Naive thymus-derived CD4-positive, alpha-beta T cell (primary cell): ENCODE results near the gene PTPRN2. TPM values are rescaled to one million over a fixed set of nuclear protein-coding genes. Genes with fewer than 3 reads are reported as not detected.
A peak's percentile ranks its signal among the peaks of the same experiment; 100 is the strongest.

Experiments used
- ATAC-seq: fragments of 150-1000 bp; cut with Tn5 transposase; 2 replicates; pipeline ENCODE4 v1.10.0; 2021; ENCODE audit warnings: mild to moderate bottlenecking, moderate library complexity
- CTCF ChIA-PET: fragments of 350-600 bp; sonication (Branson Sonifier 250); formaldehyde crosslinking; loops from one replicate; lab custom pipeline; 2021; ENCODE audit warnings: antibody characterized with exemption; lab: Charles Lee
- POLR2A ChIA-PET: fragments of 350-600 bp; sonication (Branson Sonifier 250); formaldehyde crosslinking; loops from one replicate; lab custom pipeline; 2021; ENCODE audit warnings: antibody characterized with exemption, inconsistent platforms; lab: Charles Lee
- DNase-seq, 9 donors: peaks; one replicate each; pipeline versions ENCODE4 v3.0.0 to v3.0.0-alpha.2; 2020 to 2022; ENCODE audit warnings: mixed read lengths in 1 of 9
- H3K27ac ChIP-seq: one replicate; pipeline ENCODE4 v1.7.0; 2013; ENCODE audit warnings: mild to moderate bottlenecking, low read depth, low read length, moderate library complexity
- H3K27me3 ChIP-seq, 2 donors: one replicate each; pipeline ENCODE4 v1.7.0; 2013; ENCODE audit warnings: low read length in 2 of 2, mild to moderate bottlenecking in 2 of 2, moderate library complexity in 2 of 2; ENCODE audit not compliant: control insufficient read depth in 2 of 2, insufficient read depth in 2 of 2
- H3K36me3 ChIP-seq, 3 experiments: 1 replicate in 2 of 3; 2 replicates in 1 of 3; pipeline ENCODE4 v1.7.0; 2013; ENCODE audit warnings: low read length in 3 of 3, mild to moderate bottlenecking in 3 of 3, moderate library complexity in 1 of 3; ENCODE audit not compliant: insufficient read depth in 3 of 3, control insufficient read depth in 2 of 3
- H3K4me1 ChIP-seq, 2 donors: one replicate each; pipeline ENCODE4 v1.7.0; 2013; ENCODE audit warnings: low read length in 2 of 2, mild to moderate bottlenecking in 2 of 2, moderate library complexity in 1 of 2; ENCODE audit not compliant: control insufficient read depth in 2 of 2, insufficient read depth in 2 of 2
- H3K4me3 ChIP-seq: 2 replicates; pipeline ENCODE4 v1.7.0; 2013; ENCODE audit warnings: mild to moderate bottlenecking, low read length
- H3K9me3 ChIP-seq, 3 experiments: 1 replicate in 2 of 3; 2 replicates in 1 of 3; pipeline ENCODE4 v1.7.0; 2013; ENCODE audit warnings: low read length in 3 of 3; ENCODE audit not compliant: control insufficient read depth in 2 of 3
- H3K27ac Mint-ChIP-seq, 9 donors: one replicate each; pipeline ENCODE4 v1.8.0; 2020 to 2022; ENCODE audit warnings: mixed read lengths in 9 of 9, mild to moderate bottlenecking in 8 of 9, moderate library complexity in 5 of 9, inconsistent platforms in 2 of 9
- H3K27me3 Mint-ChIP-seq, 5 donors: one replicate each; pipeline ENCODE4 v1.8.0; 2021 to 2022; ENCODE audit warnings: mixed read lengths in 5 of 5, mild to moderate bottlenecking in 1 of 5
- H3K36me3 Mint-ChIP-seq, 5 donors: one replicate each; pipeline ENCODE4 v1.8.0; 2020 to 2022; ENCODE audit warnings: mixed read lengths in 5 of 5, mild to moderate bottlenecking in 3 of 5, inconsistent platforms in 1 of 5
- H3K4me1 Mint-ChIP-seq, 7 donors: one replicate each; pipeline ENCODE4 v1.8.0; 2020 to 2022; ENCODE audit warnings: mixed read lengths in 7 of 7, mild to moderate bottlenecking in 3 of 7, inconsistent platforms in 1 of 7
- H3K4me3 Mint-ChIP-seq, 10 donors: one replicate each; pipeline ENCODE4 v1.8.0; 2020 to 2022; ENCODE audit warnings: mild to moderate bottlenecking in 10 of 10, mixed read lengths in 10 of 10, moderate library complexity in 6 of 10, inconsistent platforms in 2 of 10
- H3K9me3 Mint-ChIP-seq, 11 donors: one replicate each; pipeline ENCODE4 v1.8.0; 2020 to 2022; ENCODE audit warnings: mixed read lengths in 11 of 11, mild to moderate bottlenecking in 4 of 11, inconsistent platforms in 1 of 11, moderate library complexity in 1 of 11
- intact Hi-C, 2 donors: fragments of 100-400 bp; cut with micrococcal nuclease; formaldehyde crosslinking; loops; one replicate each; pipeline ENCODE4 v1.15.1; 2023
- polyA plus RNA-seq, 2 donors: library from polyadenylated mRNA; unstranded; fragments of 300-500 nt; fragmentation: Illumina TruSeq; gene quantifications; one replicate each; pipeline ENCODE4 v1.2.3, GENCODE V29; 2021
- total RNA-seq, 6 experiments: library from RNA in 5 of 6; stranded (reverse) in 5 of 6; gene quantifications; 1 replicate in 5 of 6; 2 replicates in 1 of 6; pipeline ENCODE4 v1.2.3 and lab custom pipeline; 2021 to 2026

PTPRN2 gene
- total and polyA plus RNA-seq, 7 experiments from 2014 or later = 0.58 to 2.3 (median 1.4) TPM

- POLR2A ChIA-PET = no interaction called here
- no peak for ATAC-seq
- DNase-seq = no peak
- intact Hi-C loops = no loop called here
- Mint-ChIP-seq H3K27me3 (peaks cover 0 to 4% (median 0%) of the 10 kb centered on the region in 5 donors), H3K4me1 (peaks cover 0 to 7% (median 6%) of the 10 kb centered on the region in 7 donors), H3K9me3 (no peaks in the 10 kb centered on the region), H3K27ac (no peak overlapping the region), H3K36me3 (no peaks in the 10 kb centered on the region), H3K4me3 (no peak overlapping the region)
- Histone ChIP-seq H3K4me3 (no peak overlapping the region), H3K27me3 (no peaks in the 10 kb centered on the region), H3K4me1 (no peaks in the 10 kb centered on the region), H3K9me3 (no peaks in the 10 kb centered on the region), H3K27ac (no peak overlapping the region), H3K36me3 (no peaks in the 10 kb centered on the region)
- CTCF ChIA-PET = no interaction called here
Observed at GRCh38 chr7:158542651-158543566, 44.7 kb downstream of the PTPRN2 start.

- Histone ChIP-seq H3K27ac (no peak overlapping the region), H3K36me3 (no peaks in the 10 kb centered on the region), H3K9me3 (no peaks in the 10 kb centered on the region), H3K27me3 (no peaks in the 10 kb centered on the region), H3K4me3 (no peak overlapping the region), H3K4me1 (no peaks in the 10 kb centered on the region)
- POLR2A ChIA-PET = no interaction called here
- DNase-seq = peak in 4 of 9 donors; percentile 7 to 25 (median 16)
- Mint-ChIP-seq H3K27me3 (no peaks in the 10 kb centered on the region), H3K4me1 (peaks cover 0 to 7% (median 6%) of the 10 kb centered on the region in 7 donors), H3K9me3 (peaks cover 0 to under 1% (median 0%) of the 10 kb centered on the region in 11 donors), H3K4me3 (peak overlapping the region in 2 of 10 donors; percentile 43 to 44), H3K36me3 (no peaks in the 10 kb centered on the region), H3K27ac (no peak overlapping the region)
- intact Hi-C loops = no loop called here
- ATAC-seq = peak; percentile 55
- CTCF ChIA-PET = no interaction called here
Observed at GRCh38 chr7:158541346-158542010, 46.1 kb downstream of the PTPRN2 start.

DNA sequence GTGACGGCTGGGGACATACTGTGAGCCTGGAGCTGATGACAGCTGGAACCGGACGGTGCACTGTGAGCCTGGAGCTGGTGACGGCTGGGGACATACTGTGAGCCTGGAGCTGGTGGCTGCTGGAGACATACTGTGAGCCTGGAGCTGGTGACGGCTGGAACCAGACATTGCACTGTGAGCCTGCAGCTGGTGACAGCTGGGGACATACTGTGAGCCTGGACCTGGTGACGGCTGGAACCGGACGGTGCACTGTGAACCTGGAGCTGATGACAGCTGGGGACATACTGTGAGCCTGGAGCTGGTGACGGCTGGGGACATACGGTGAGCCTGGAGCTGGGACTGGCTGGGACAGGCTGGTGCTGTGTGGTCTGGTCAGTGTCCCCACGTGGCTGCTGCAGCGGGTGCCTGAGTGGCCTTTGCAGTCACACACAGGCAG, 47.9 kb downstream of the PTPRN2 start:
- no peaks in the 10 kb centered on the region for H3K27me3 Mint-ChIP-seq
- no peaks in the 10 kb centered on the region for H3K36me3 Mint-ChIP-seq
- peaks cover 0 to 7% (median 6%) of the 10 kb centered on the region in 7 donors for H3K4me1 Mint-ChIP-seq
- peaks cover 0 to 5% (median 0%) of the 10 kb centered on the region in 11 donors for H3K9me3 Mint-ChIP-seq
- no peak overlapping the region for H3K4me3 ChIP-seq
- no peaks in the 10 kb centered on the region for H3K9me3 ChIP-seq
- H3K27me3 ChIP-seq = no peaks in the 10 kb centered on the region
- intact Hi-C loops = no loop called here
- CTCF ChIA-PET = no interaction called here
- H3K4me3 Mint-ChIP-seq = no peak overlapping the region
- ATAC-seq (no peak), DNase-seq (no peak)
- H3K36me3 ChIP-seq = no peaks in the 10 kb centered on the region
- no peak overlapping the region for H3K27ac ChIP-seq
- no peaks in the 10 kb centered on the region for H3K4me1 ChIP-seq
- H3K27ac Mint-ChIP-seq = no peak overlapping the region
- POLR2A ChIA-PET = no interaction called here

DNA sequence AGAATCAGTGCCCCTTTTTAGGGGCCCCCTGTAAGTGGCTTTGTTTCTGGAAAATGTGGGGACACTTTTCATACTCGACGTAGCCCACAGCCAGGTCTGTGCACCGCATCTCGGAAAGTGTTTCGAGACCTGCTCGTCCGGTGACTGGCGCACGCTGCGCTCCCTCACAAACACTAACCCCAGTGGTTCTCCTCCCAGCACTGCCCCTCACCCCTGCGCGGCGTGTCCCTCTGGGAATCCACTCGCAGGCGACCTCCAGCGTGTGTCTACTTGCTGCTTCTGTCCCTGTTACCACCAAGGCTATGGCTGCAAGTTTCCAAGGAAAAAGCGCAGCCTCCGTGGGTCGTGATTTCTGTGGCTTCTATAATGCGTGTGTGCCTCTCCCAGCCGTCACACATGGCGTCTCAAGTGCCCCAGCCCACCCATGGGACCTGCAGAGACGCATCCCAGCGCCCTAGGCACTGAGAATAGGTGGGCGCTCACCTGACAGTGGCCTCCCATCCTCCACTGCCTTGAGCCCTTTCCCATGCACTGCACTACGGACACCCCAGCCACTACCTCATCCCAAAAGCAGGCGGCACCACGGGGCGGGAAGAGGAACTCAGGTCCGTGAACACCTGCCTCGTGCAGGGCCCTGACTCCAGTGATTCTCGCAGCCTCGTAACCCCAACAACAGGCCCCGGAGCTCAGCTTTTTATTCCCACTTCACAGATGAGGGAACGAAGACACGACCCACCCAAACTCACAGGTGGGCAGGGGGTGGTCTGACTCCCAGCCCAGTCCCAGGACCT, 49.3 kb downstream of the PTPRN2 start:
- Mint-ChIP-seq H3K27ac (no peak overlapping the region), H3K36me3 (no peaks in the 10 kb centered on the region), H3K4me1 (peaks cover 0 to 7% (median 6%) of the 10 kb centered on the region in 7 donors), H3K4me3 (no peak overlapping the region), H3K27me3 (no peaks in the 10 kb centered on the region), H3K9me3 (peaks cover 0 to 7% (median 0%) of the 10 kb centered on the region in 11 donors)
- no peak overlapping the region for H3K4me3 ChIP-seq
- ATAC-seq (no peak), DNase-seq (no peak)
- no peak overlapping the region for H3K27ac ChIP-seq
- H3K9me3 ChIP-seq = no peaks in the 10 kb centered on the region
- ChIA-PET CTCF (no interaction called here), POLR2A (no interaction called here)
- no peaks in the 10 kb centered on the region for H3K27me3 ChIP-seq
- no peaks in the 10 kb centered on the region for H3K4me1 ChIP-seq
- no peaks in the 10 kb centered on the region for H3K36me3 ChIP-seq
- intact Hi-C loops = no loop called here

GRCh38 chr7:158537516-158537882, 50.1 kb downstream of the PTPRN2 start:
- no peaks in the 10 kb centered on the region for H3K36me3 Mint-ChIP-seq
- ATAC-seq (no peak), DNase-seq (no peak)
- Histone ChIP-seq H3K4me3 (no peak overlapping the region), H3K27ac (no peak overlapping the region), H3K27me3 (no peaks in the 10 kb centered on the region), H3K36me3 (no peaks in the 10 kb centered on the region), H3K9me3 (no peaks in the 10 kb centered on the region), H3K4me1 (no peaks in the 10 kb centered on the region)
- peaks cover 0 to 7% (median 6%) of the 10 kb centered on the region in 7 donors for H3K4me1 Mint-ChIP-seq
- H3K4me3 Mint-ChIP-seq = no peak overlapping the region
- intact Hi-C loops = no loop called here
- CTCF ChIA-PET = no interaction called here
- no peak overlapping the region for H3K27ac Mint-ChIP-seq
- POLR2A ChIA-PET = no interaction called here
- H3K27me3 Mint-ChIP-seq = peaks cover 0 to 3% (median 0%) of the 10 kb centered on the region in 5 donors
- peaks cover 0 to 10% (median 0%) of the 10 kb centered on the region in 11 donors for H3K9me3 Mint-ChIP-seq

DNA sequence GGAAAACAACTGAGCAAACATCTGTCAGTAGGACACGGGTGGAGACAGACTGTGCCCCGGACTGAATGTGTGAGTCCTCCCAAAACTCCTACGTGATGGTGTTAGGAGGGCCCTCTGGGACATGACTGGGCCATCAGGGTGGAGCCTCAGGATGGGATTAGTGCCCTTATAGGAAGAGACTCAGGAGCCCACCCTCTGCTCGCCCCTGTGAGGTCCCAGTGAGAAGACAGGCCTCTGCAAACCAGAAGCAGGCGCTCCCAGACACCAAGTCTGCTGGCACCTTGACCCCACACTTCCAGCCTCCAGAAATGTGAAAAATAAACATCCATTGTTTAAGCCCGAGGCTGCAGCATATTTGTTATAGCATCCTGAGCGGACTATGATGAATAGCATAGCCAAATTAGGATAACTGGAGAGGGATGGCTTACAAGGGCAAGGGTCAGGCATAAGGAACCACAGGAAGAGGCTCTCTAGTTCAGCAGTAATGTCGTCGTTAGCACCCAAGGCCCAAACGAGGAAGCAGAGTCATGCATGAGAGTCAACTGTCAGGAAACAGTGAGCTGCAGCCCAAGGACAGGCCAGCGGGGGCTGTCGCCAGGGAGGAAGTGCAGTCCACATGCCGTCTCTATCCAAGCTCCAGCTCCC, 50.6 kb downstream of the PTPRN2 start:
- Histone ChIP-seq H3K27me3 (no peaks in the 10 kb centered on the region), H3K9me3 (no peaks in the 10 kb centered on the region), H3K36me3 (no peaks in the 10 kb centered on the region), H3K4me1 (no peaks in the 10 kb centered on the region), H3K4me3 (no peak overlapping the region), H3K27ac (no peak overlapping the region)
- H3K27ac Mint-ChIP-seq = no peak overlapping the region
- H3K9me3 Mint-ChIP-seq = peaks cover 0 to 10% (median 0%) of the 10 kb centered on the region in 11 donors
- no peaks in the 10 kb centered on the region for H3K36me3 Mint-ChIP-seq
- CTCF ChIA-PET = no interaction called here
- H3K4me3 Mint-ChIP-seq = no peak overlapping the region
- intact Hi-C loops = no loop called here
- H3K4me1 Mint-ChIP-seq = peaks cover 0 to 7% (median 6%) of the 10 kb centered on the region in 7 donors
- H3K27me3 Mint-ChIP-seq = peaks cover 0 to 3% (median 0%) of the 10 kb centered on the region in 5 donors
- POLR2A ChIA-PET = no interaction called here
- ATAC-seq (no peak), DNase-seq (no peak)
